ENCODE data around the gene SELENOI.

DNA sequence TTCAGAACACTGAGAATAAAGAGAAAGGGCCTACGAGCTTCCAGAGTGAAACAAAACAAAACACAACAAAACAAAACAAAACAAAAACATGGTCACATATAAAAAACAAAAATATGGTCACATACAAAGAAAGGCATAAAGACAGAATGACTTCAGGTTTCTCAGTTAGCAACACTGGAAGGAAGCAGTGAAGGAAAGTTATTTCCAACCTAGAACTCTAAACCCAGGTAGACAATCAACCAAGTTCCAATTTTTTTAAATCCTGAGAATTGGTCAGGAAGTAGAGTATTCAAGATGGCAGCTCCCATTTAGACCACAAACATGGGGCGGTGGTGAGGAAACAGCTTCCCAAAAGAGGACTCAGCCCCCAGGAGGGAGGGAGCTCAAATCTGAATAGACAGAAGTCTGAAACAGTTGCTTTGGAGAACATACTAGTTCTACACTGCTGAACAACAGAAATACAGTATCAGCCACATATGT is 64.9 kb downstream of the SELENOI start:
- TF ChIP-seq, protein P1, sequence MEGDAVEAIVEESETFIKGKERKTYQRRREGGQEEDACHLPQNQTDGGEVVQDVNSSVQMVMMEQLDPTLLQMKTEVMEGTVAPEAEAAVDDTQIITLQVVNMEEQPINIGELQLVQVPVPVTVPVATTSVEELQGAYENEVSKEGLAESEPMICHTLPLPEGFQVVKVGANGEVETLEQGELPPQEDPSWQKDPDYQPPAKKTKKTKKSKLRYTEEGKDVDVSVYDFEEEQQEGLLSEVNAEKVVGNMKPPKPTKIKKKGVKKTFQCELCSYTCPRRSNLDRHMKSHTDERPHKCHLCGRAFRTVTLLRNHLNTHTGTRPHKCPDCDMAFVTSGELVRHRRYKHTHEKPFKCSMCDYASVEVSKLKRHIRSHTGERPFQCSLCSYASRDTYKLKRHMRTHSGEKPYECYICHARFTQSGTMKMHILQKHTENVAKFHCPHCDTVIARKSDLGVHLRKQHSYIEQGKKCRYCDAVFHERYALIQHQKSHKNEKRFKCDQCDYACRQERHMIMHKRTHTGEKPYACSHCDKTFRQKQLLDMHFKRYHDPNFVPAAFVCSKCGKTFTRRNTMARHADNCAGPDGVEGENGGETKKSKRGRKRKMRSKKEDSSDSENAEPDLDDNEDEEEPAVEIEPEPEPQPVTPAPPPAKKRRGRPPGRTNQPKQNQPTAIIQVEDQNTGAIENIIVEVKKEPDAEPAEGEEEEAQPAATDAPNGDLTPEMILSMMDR (IDR thresholded peaks at IDR 0.05) = no peak
- no peak for TF ChIP-seq POLR2A (IDR thresholded peaks at IDR 0.05)

Data from esophagus squamous epithelium (tissue), 4 donors.